Vagina (tissue), 2 donors: ENCODE results near the gene DNAH14.
"Not testable (repeated sequence)": the region's sequence is repeated elsewhere in the genome, so short reads cannot be mapped to it uniquely, and the experiment has no call there.

Source experiments
- CTCF ChIP-seq, 3 experiments: fragments of 450-650 bp in 2 of 3; fragments of 200-600 bp in 1 of 3; sonication (generic) in 1 of 3; IDR thresholded peaks; one replicate each; pipeline ENCODE4 v1.5.1; 2017 to 2019; ENCODE audit warnings: antibody characterized with exemption in 3 of 3, mild to moderate bottlenecking in 2 of 3, moderate library complexity in 2 of 3
- POLR2A ChIP-seq, 2 donors: fragments of 450-650 bp; IDR thresholded peaks; one replicate each; pipeline ENCODE4 v1.6.1; 2017; ENCODE audit warnings: antibody characterized with exemption in 2 of 2, mild to moderate bottlenecking in 2 of 2, moderate library complexity in 2 of 2

GRCh38 chr1:224881308-224881692, 48.2 kb upstream of the DNAH14 start:
- not testable (repeated sequence) for TF ChIP-seq CTCF, POLR2A (IDR thresholded peaks at IDR 0.05)
